Common myeloid progenitor, CD34-positive (primary cell): ENCODE results near the gene A1BG.
A peak's percentile ranks its signal among the peaks of the same experiment; 100 is the strongest.

Experiments used
- CTCF ChIA-PET: fragments of 350-600 bp; sonication (Branson Sonifier 250); formaldehyde crosslinking; loops from one replicate; lab custom pipeline; 2021; ENCODE audit warnings: antibody characterized with exemption; lab: Charles Lee
- POLR2A ChIA-PET: fragments of 350-600 bp; sonication (Branson Sonifier 250); formaldehyde crosslinking; loops from one replicate; lab custom pipeline; 2021; ENCODE audit warnings: antibody characterized with exemption; lab: Charles Lee
- DNase-seq, 3 donors: peaks; one replicate each; pipeline versions ENCODE4 v3.0.0 to v3.0.0-alpha.2; 2013
- H3K27ac ChIP-seq, 2 experiments: 1 replicate in 1 of 2; 2 replicates in 1 of 2; pipeline ENCODE4 v1.7.0; 2013; ENCODE audit warnings: inconsistent platforms in 2 of 2, low read length in 2 of 2, mild to moderate bottlenecking in 2 of 2, low read depth in 1 of 2, moderate library complexity in 1 of 2; ENCODE audit not compliant: severe bottlenecking in 2 of 2, insufficient read depth in 1 of 2, poor library complexity in 1 of 2
- H3K27me3 ChIP-seq, 5 experiments: replicated peaks in 2 of 5; 1 replicate in 3 of 5; 2 replicates in 2 of 5; pipeline versions ENCODE4 v1.6.1 to v1.7.0; 2013; ENCODE audit warnings: low read length in 4 of 5, mild to moderate bottlenecking in 2 of 5, moderate library complexity in 2 of 5, inconsistent platforms in 1 of 5; ENCODE audit not compliant: insufficient read depth in 5 of 5, control insufficient read depth in 4 of 5
- H3K36me3 ChIP-seq, 4 experiments: 1 replicate in 2 of 4; 2 replicates in 2 of 4; pipeline versions ENCODE4 v1.6.1 to v1.7.0; 2013; ENCODE audit warnings: low read length in 3 of 4, control low read depth in 1 of 4, mild to moderate bottlenecking in 1 of 4; ENCODE audit not compliant: control insufficient read depth in 4 of 4, insufficient read depth in 4 of 4
- H3K4me1 ChIP-seq, 4 experiments: 1 replicate in 3 of 4; 2 replicates in 1 of 4; pipeline versions ENCODE4 v1.6.1 to v1.7.1; 2013; ENCODE audit warnings: low read length in 3 of 4, mild to moderate bottlenecking in 3 of 4, control low read depth in 1 of 4, inconsistent platforms in 1 of 4, moderate library complexity in 1 of 4; ENCODE audit not compliant: control insufficient read depth in 4 of 4, insufficient read depth in 4 of 4; ENCODE audit errors: control extremely low read depth in 1 of 4
- H3K4me3 ChIP-seq, 7 experiments: 1 replicate in 4 of 7; 2 replicates in 3 of 7; pipeline versions ENCODE4 v1.5.1 to v1.7.0; 2013; ENCODE audit warnings: mild to moderate bottlenecking in 7 of 7, low read length in 6 of 7, moderate library complexity in 6 of 7, inconsistent platforms in 2 of 7, low read depth in 2 of 7, control low read depth in 1 of 7; ENCODE audit not compliant: insufficient read depth in 4 of 7, control insufficient read depth in 1 of 7; ENCODE audit errors: extremely low read depth in 1 of 7
- H3K9me3 ChIP-seq, 5 experiments: 1 replicate in 4 of 5; 2 replicates in 1 of 5; pipeline versions ENCODE4 v1.6.1 to v1.7.1; 2013; ENCODE audit warnings: low read length in 4 of 5, mild to moderate bottlenecking in 2 of 5, inconsistent platforms in 1 of 5, low read depth in 1 of 5, moderate library complexity in 1 of 5; ENCODE audit not compliant: control insufficient read depth in 4 of 5, insufficient read depth in 2 of 5; ENCODE audit errors: control extremely low read depth in 1 of 5
- WGBS: methylation state at CpG from one replicate; pipeline ENCODE4 v1.1.5; 2013; ENCODE audit not compliant: insufficient coverage; 5-methylcytosine and 5-hydroxymethylcytosine counted together

Gene A1BG

GRCh38 chr19:58355908-58356765, 2.8 kb upstream of the A1BG start:
- peaks cover 0 to 7% (median 0%) of the 10 kb centered on the region in 5 experiments for H3K27me3 ChIP-seq
- peaks cover 0 to 27% (median 11%) of the 10 kb centered on the region in 4 experiments for H3K4me1 ChIP-seq
- WGBS: 19% methylated on average over 93 of the region's 94 CpGs
- no peak overlapping the region for H3K27ac ChIP-seq
- DNase-seq: peak; percentile 70 to 85 (median 80)
- POLR2A ChIA-PET: interaction anchor here (0.7 to 1.7 kb wide), 2 partner anchors 9 to 128 kb away, joined by 3 to 8 read pairs; partner anchors contain the start of gene ZNF544
- CTCF ChIA-PET: interaction anchor here (0.7 to 1.4 kb wide), 2 partner anchors 9 to 42 kb away, joined by 3 to 5 read pairs; no protein-coding TSS in a partner anchor
- peaks cover 0 to 6% (median 3%) of the 10 kb centered on the region in 4 experiments for H3K36me3 ChIP-seq
- H3K9me3 ChIP-seq: peaks cover 0 to 4% (median 0%) of the 10 kb centered on the region in 5 experiments
- H3K4me3 ChIP-seq: peak overlapping the region in 5 of 7 experiments; percentile 33 to 75 (median 66)

- H3K27ac ChIP-seq: no peak overlapping the region
- no peak overlapping the region for H3K4me3 ChIP-seq
- H3K36me3 ChIP-seq: peaks cover 0 to 11% (median 3%) of the 10 kb centered on the region in 4 experiments
- no peak for DNase-seq
- 96% methylated on average over 10 of the region's 10 CpGs for WGBS
- H3K4me1 ChIP-seq: peaks cover 0 to 29% (median 11%) of the 10 kb centered on the region in 4 experiments
- POLR2A ChIA-PET: interaction anchor here (0.7 kb wide), 1 partner anchor 127 kb away, joined by 3 read pairs; the partner anchor contains the start of gene ZNF544
- peaks cover 0 to 7% (median 0%) of the 10 kb centered on the region in 5 experiments for H3K27me3 ChIP-seq
- H3K9me3 ChIP-seq: peaks cover 0 to 4% (median 0%) of the 10 kb centered on the region in 5 experiments
- CTCF ChIA-PET: interaction anchor here (1.4 to 1.5 kb wide), 2 partner anchors 8 to 18 kb away, joined by 4 to 5 read pairs; no protein-coding TSS in a partner anchor
Measured at GRCh38 chr19:58355215-58355796, 2.0 kb upstream of the A1BG start.

DNA sequence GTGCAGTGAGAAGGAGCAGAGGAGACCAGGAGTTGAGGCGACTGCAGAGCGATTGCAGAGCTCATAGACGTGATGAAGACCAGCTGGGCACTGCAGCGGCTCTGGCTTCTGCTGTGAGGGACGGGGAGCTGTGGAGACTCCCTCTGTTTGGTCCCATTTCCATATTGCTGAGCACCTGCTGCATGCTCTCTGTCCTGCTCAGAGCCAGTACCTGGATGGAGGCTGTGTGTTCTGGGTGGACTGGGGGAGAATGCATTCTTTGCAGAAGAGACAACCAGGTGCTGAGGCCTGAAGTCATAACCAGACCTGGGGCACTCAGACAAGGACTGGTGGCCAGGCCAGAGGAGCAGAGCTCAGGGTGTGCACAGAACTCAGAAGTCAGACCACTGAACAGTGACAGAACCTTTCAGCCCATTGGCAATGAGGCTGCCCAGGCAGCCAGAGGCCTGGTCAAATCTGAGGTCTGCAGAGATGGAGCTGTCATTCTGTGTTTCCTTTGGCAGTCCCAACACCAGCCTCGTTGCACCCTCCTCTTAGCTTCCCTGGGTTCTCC, 1.3 kb upstream of the A1BG start:
- POLR2A ChIA-PET: no interaction called here
- H3K4me3 ChIP-seq: no peak overlapping the region
- no peak overlapping the region for H3K27ac ChIP-seq
- no peak for DNase-seq
- 93% methylated on average over 6 of the region's 6 CpGs for WGBS
- H3K4me1 ChIP-seq: peaks cover 0 to 30% (median 15%) of the 10 kb centered on the region in 4 experiments
- peaks cover 0 to 4% (median 0%) of the 10 kb centered on the region in 5 experiments for H3K9me3 ChIP-seq
- CTCF ChIA-PET: interaction anchor here (1.5 kb wide), 1 partner anchor 19 kb away, joined by 4 read pairs; no protein-coding TSS in a partner anchor
- H3K36me3 ChIP-seq: peaks cover 0 to 13% (median 3%) of the 10 kb centered on the region in 4 experiments
- H3K27me3 ChIP-seq: peaks cover 0 to 7% (median 0%) of the 10 kb centered on the region in 5 experiments

DNA sequence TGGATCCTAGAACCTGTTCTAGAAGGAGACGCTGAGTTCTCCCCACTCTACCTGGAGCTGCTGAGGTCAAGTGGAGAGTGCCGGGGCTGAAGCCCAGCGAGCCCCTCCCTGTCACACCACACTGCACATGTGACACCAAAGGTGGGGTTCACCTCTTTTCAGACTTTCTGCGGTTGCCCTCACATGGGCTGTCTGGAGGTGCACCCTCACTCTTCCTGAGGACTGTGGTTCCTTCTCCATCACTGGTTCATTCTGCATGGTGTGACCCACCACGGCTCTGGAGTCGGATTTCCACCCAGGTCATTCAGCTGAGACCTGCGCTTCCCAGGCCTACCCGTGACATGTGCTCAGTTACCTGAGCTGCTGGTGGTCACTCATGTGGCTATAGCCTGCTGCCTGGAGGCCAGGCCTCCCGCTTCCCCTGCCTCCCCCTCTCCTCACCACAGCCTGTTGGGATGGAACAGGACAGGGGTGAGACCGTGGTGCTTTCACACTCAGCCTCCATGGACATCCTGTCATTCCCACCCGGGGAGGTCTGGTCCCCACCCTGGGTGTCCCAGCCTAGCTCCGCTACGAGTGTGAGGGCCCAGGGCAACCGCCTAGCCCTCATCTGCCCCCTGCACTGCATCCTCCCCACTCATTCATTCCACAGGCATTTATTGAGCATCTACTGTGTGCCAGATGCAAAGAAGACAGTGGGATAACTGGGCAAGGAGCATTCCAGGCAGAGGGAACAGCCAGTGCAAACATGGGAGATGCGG, 605 bp upstream of the A1BG start:
- DNase-seq: no peak
- Histone ChIP-seq H3K4me3 (no peak overlapping the region), H3K9me3 (peaks cover 0 to 4% (median 0%) of the 10 kb centered on the region in 5 experiments), H3K4me1 (peaks cover 0 to 30% (median 15%) of the 10 kb centered on the region in 4 experiments), H3K27ac (no peak overlapping the region), H3K36me3 (peaks cover 0 to 13% (median 3%) of the 10 kb centered on the region in 4 experiments), H3K27me3 (peaks cover 0 to 7% (median 0%) of the 10 kb centered on the region in 5 experiments)
- POLR2A ChIA-PET: no interaction called here
- 99% methylated on average over 7 of the region's 15 CpGs for WGBS
- CTCF ChIA-PET: interaction anchor here (0.6 to 1.5 kb wide), 2 partner anchors 19 to 529 kb away, joined by 3 to 4 read pairs; no protein-coding TSS in a partner anchor

- CTCF ChIA-PET: interaction anchor here (1.1 kb wide), 1 partner anchor 16 kb away, joined by 4 read pairs; no protein-coding TSS in a partner anchor
- Histone ChIP-seq H3K27me3 (peaks cover 0 to 3% (median 0%) of the 10 kb centered on the region in 5 experiments), H3K27ac (no peak overlapping the region), H3K4me3 (no peak overlapping the region), H3K9me3 (peaks cover 0 to under 1% (median 0%) of the 10 kb centered on the region in 5 experiments), H3K36me3 (peaks cover 0 to 13% (median 2%) of the 10 kb centered on the region in 4 experiments), H3K4me1 (peaks cover 4 to 30% (median 19%) of the 10 kb centered on the region in 4 experiments)
- POLR2A ChIA-PET: no interaction called here
- DNase-seq: no peak
- WGBS: 96% methylated on average over 17 of the region's 23 CpGs
Measured at GRCh38 chr19:58351990-58352755, 1.1 kb downstream of the A1BG start.
